Mesodermal cell (in vitro differentiated cells): ENCODE data around the gene NTN1.

ENCODE experiments used
- H3K27ac ChIP-seq: 2 replicates; pipeline ENCODE4 v1.7.0; 2013; ENCODE audit warnings: mild to moderate bottlenecking, low read depth, low read length, moderate library complexity; ENCODE audit not compliant: severe bottlenecking
- H3K36me3 ChIP-seq: 2 replicates; pipeline ENCODE4 v1.7.1; 2013; ENCODE audit warnings: mild to moderate bottlenecking, low read length, moderate library complexity; ENCODE audit not compliant: control insufficient read depth, insufficient read depth
- H3K4me1 ChIP-seq: one replicate; pipeline ENCODE4 v1.7.1; 2013; ENCODE audit warnings: mild to moderate bottlenecking, low read length; ENCODE audit not compliant: insufficient read depth, control insufficient read depth, poor library complexity, severe bottlenecking
- H3K4me3 ChIP-seq: 2 replicates; pipeline ENCODE4 v1.7.0; 2013; ENCODE audit warnings: low read length, control low read depth, mild to moderate bottlenecking; ENCODE audit not compliant: insufficient read depth, poor library complexity, severe bottlenecking; ENCODE audit errors: extremely low read depth
- H3K9me3 ChIP-seq: 2 replicates; pipeline ENCODE4 v1.7.1; 2013; ENCODE audit warnings: mild to moderate bottlenecking, low read length, moderate library complexity; ENCODE audit not compliant: control insufficient read depth
- WGBS, 2 experiments: methylation state at CpG; one replicate each; pipeline ENCODE4 v1.1.5; 2013; ENCODE audit warnings: missing lambda C conversion rate in 2 of 2; ENCODE audit not compliant: insufficient coverage in 2 of 2; 5-methylcytosine and 5-hydroxymethylcytosine counted together

Gene NTN1

GRCh38 chr17:9239793-9240658 is 218.7 kb downstream of the NTN1 start:
- no peaks in the 10 kb centered on the region for H3K36me3 ChIP-seq
- H3K27ac ChIP-seq = peak overlapping the region; percentile 67
- no peaks in the 10 kb centered on the region for H3K9me3 ChIP-seq
- H3K4me1 ChIP-seq = peaks cover 10% of the 10 kb centered on the region
- 7 to 10% methylated on average over 28 to 45 of the region's 84 CpGs for WGBS, 2 experiments
- peak overlapping the region; percentile 33 for H3K4me3 ChIP-seq

- Histone ChIP-seq H3K4me1 (peaks cover 10% of the 10 kb centered on the region), H3K9me3 (no peaks in the 10 kb centered on the region), H3K4me3 (peak overlapping the region; percentile 33), H3K27ac (peak overlapping the region; percentile 67), H3K36me3 (no peaks in the 10 kb centered on the region)
- WGBS, 2 experiments = 26 to 33% methylated on average over 16 to 17 of the region's 17 CpGs
These were observed 219.5 kb downstream of the NTN1 start for GRCh38 chr17:9240659-9241370.

- Histone ChIP-seq H3K9me3 (no peaks in the 10 kb centered on the region), H3K4me1 (peaks cover 10% of the 10 kb centered on the region)
- 82 to 89% methylated on average over 9 to 10 of the region's 10 CpGs for WGBS, 2 experiments
These were observed 220.0 kb downstream of the NTN1 start for GRCh38 chr17:9241371-9241712.

GRCh38 chr17:9241774-9242496 is 220.6 kb downstream of the NTN1 start:
- H3K27ac ChIP-seq = no peak overlapping the region
- 92 to 94% methylated on average over 13 of the region's 16 CpGs for WGBS, 2 experiments
- no peaks in the 10 kb centered on the region for H3K36me3 ChIP-seq
- no peak overlapping the region for H3K4me3 ChIP-seq
- no peaks in the 10 kb centered on the region for H3K9me3 ChIP-seq
- H3K4me1 ChIP-seq = peaks cover 10% of the 10 kb centered on the region

More at GRCh38 chr17:9241371-9241712, 220.0 kb downstream of the NTN1 start:
- Histone ChIP-seq H3K36me3 (no peaks in the 10 kb centered on the region), H3K27ac (peak overlapping the region; percentile 23), H3K4me3 (no peak overlapping the region)

GRCh38 chr17:9242497-9242881 is 221.2 kb downstream of the NTN1 start:
- WGBS, 2 experiments = 74 to 75% methylated on average over 8 to 12 of the region's 16 CpGs
- Histone ChIP-seq H3K4me3 (no peak overlapping the region), H3K9me3 (no peaks in the 10 kb centered on the region), H3K4me1 (peaks cover 10% of the 10 kb centered on the region), H3K27ac (no peak overlapping the region), H3K36me3 (no peaks in the 10 kb centered on the region)

- no peaks in the 10 kb centered on the region for H3K36me3 ChIP-seq
- 88 to 100% methylated on average over 3 to 8 of the region's 8 CpGs for WGBS, 2 experiments
- H3K4me3 ChIP-seq = no peak overlapping the region
- H3K4me1 ChIP-seq = peaks cover 10% of the 10 kb centered on the region
- H3K9me3 ChIP-seq = no peaks in the 10 kb centered on the region
- no peak overlapping the region for H3K27ac ChIP-seq
These were observed 221.7 kb downstream of the NTN1 start for GRCh38 chr17:9242983-9243382.

- Histone ChIP-seq H3K27ac (no peak overlapping the region), H3K36me3 (no peaks in the 10 kb centered on the region), H3K4me3 (no peak overlapping the region), H3K4me1 (peaks cover 10% of the 10 kb centered on the region), H3K9me3 (no peaks in the 10 kb centered on the region)
- 89 to 91% methylated on average over 14 to 17 of the region's 21 CpGs for WGBS, 2 experiments
These were observed 223.0 kb downstream of the NTN1 start for GRCh38 chr17:9244066-9245052.

GRCh38 chr17:9247401-9247938 is 226.2 kb downstream of the NTN1 start:
- no peak overlapping the region for H3K4me3 ChIP-seq
- H3K9me3 ChIP-seq = no peaks in the 10 kb centered on the region
- no peaks in the 10 kb centered on the region for H3K36me3 ChIP-seq
- 92 to 97% methylated on average over 21 of the region's 21 CpGs for WGBS, 2 experiments
- no peaks in the 10 kb centered on the region for H3K4me1 ChIP-seq
- H3K27ac ChIP-seq = no peak overlapping the region

- Histone ChIP-seq H3K4me1 (no peaks in the 10 kb centered on the region), H3K9me3 (no peaks in the 10 kb centered on the region), H3K4me3 (no peak overlapping the region), H3K27ac (no peak overlapping the region), H3K36me3 (no peaks in the 10 kb centered on the region)
- WGBS, 2 experiments = 84 to 89% methylated on average over 15 to 21 of the region's 21 CpGs
These were observed 228.1 kb downstream of the NTN1 start for GRCh38 chr17:9249245-9249953.
